Measurements from ENCODE around the gene MAN1B1.

MAN1B1 gene

GRCh38 chr9:137148242-137148641, 61.5 kb downstream of the MAN1B1 start:
- no peak for DNase-seq

- no peak for DNase-seq
Measured at GRCh38 chr9:137148661-137149060, 61.9 kb downstream of the MAN1B1 start.

- no peak for DNase-seq
Measured at GRCh38 chr9:137149363-137149762, 62.6 kb downstream of the MAN1B1 start.

- DNase-seq: no peak
Measured at GRCh38 chr9:137149942-137150616, 63.3 kb downstream of the MAN1B1 start.

- DNase-seq: peak in 1 of 2 donors; percentile 78
Measured at GRCh38 chr9:137150617-137151457, 64.1 kb downstream of the MAN1B1 start.

GRCh38 chr9:137152844-137153405, 66.1 kb downstream of the MAN1B1 start:
- DNase-seq: no peak

- peak in 1 of 2 donors; percentile 10 for DNase-seq
Measured at GRCh38 chr9:137156567-137157375, 70.0 kb downstream of the MAN1B1 start.

- DNase-seq: no peak
Measured at GRCh38 chr9:137157618-137158415, 71.0 kb downstream of the MAN1B1 start.

- no peak for DNase-seq
Measured at GRCh38 chr9:137158625-137159024, 71.8 kb downstream of the MAN1B1 start.
